GM18907 (cell line): ENCODE results near the gene LPP.

Experiments
- ATAC-seq: cut with Tn5 transposase; IDR thresholded peaks from one replicate; pipeline ENCODE4 v1.9.1; 2021; ENCODE audit warnings: mild to moderate bottlenecking, moderate library complexity; ENCODE audit not compliant: unreplicated experiment

Gene LPP

GRCh38 chr3:188169830-188170455, 16.0 kb downstream of the LPP start:
- ATAC-seq, result no peak

- ATAC-seq, result no peak
These were observed 16.8 kb downstream of the LPP start for GRCh38 chr3:188170461-188171459.

- no peak for ATAC-seq
These were observed 17.9 kb downstream of the LPP start for GRCh38 chr3:188171682-188172467.

GRCh38 chr3:188174317-188175044, 20.5 kb downstream of the LPP start:
- ATAC-seq, result no peak

GRCh38 chr3:188176476-188176875, 22.5 kb downstream of the LPP start:
- no peak for ATAC-seq

GRCh38 chr3:188176884-188177283, 22.9 kb downstream of the LPP start:
- no peak for ATAC-seq

- ATAC-seq, result no peak
These were observed 23.8 kb downstream of the LPP start for GRCh38 chr3:188177721-188178120.

GRCh38 chr3:188178293-188178936, 24.5 kb downstream of the LPP start:
- ATAC-seq, result no peak

GRCh38 chr3:188179006-188179966, 25.3 kb downstream of the LPP start:
- no peak for ATAC-seq

GRCh38 chr3:188180114-188180513, 26.2 kb downstream of the LPP start:
- no peak for ATAC-seq

- ATAC-seq, result no peak
These were observed 29.5 kb downstream of the LPP start for GRCh38 chr3:188183452-188183851.

GRCh38 chr3:188184160-188184559, 30.2 kb downstream of the LPP start:
- no peak for ATAC-seq

GRCh38 chr3:188184649-188185048, 30.7 kb downstream of the LPP start:
- no peak for ATAC-seq

- ATAC-seq, result no peak
These were observed 31.8 kb downstream of the LPP start for GRCh38 chr3:188185717-188186251.

GRCh38 chr3:188187053-188187452, 33.1 kb downstream of the LPP start:
- ATAC-seq, result no peak

GRCh38 chr3:188188911-188189310, 35.0 kb downstream of the LPP start:
- ATAC-seq, result no peak

GRCh38 chr3:188191460-188191859, 37.5 kb downstream of the LPP start:
- no peak for ATAC-seq

GRCh38 chr3:188192034-188192433, 38.1 kb downstream of the LPP start:
- ATAC-seq, result no peak

GRCh38 chr3:188194332-188194731, 40.4 kb downstream of the LPP start:
- ATAC-seq, result no peak
